ENCODE measurements around the gene KDM2B.

DNA sequence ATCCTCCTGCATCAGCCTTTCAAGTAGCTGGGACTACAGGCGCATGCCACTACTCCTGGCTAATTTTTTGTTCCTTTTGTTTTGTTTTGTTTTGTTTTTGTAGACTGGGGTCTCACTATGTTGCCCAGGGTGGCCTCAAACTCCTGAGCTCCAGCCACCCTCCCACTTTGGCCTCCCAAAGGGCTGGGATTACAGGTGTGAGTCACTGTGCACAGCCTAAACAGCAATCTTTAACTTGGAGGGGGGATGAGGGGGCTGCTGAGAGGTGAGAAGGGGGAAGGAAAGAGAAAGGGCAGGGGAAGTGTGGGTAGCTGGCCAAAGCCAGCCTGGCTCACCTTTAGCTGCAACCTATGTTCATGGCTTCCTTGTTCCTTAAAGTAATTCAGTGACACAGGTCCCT lies 77.4 kb downstream of the KDM2B start:
- TF ChIP-seq CTCF (IDR thresholded peaks at IDR 0.05; ENCODE audit: extremely low read depth in 1 of 2, insufficient read depth in 1 of 2, low read depth in 1 of 2, low read length in 2 of 2) (no peak), MYC (IDR thresholded peaks at IDR 0.05; ENCODE audit: low read depth, low read length) (no peak), MAX (IDR thresholded peaks at IDR 0.05; ENCODE audit: insufficient read depth, insufficient read length) (no peak), POLR2AphosphoS5 (IDR thresholded peaks at IDR 0.05; ENCODE audit: insufficient read depth, low read depth, low read length) (no peak)
